CD14-positive monocyte (primary cell): ENCODE results near the gene ZNF524. TPM values are rescaled to one million over a fixed set of nuclear protein-coding genes. Genes with fewer than 3 reads are reported as not detected.
A peak's percentile ranks its signal among the peaks of the same experiment; 100 is the strongest.

Source experiments
- DNase-seq, 3 donors: peaks; one replicate each; pipeline ENCODE4 v3.0.0-alpha.2; 2011 to 2022
- H2AFZ ChIP-seq: 2 replicates; pipeline ENCODE4 v1.6.0; 2012; ENCODE audit warnings: mild to moderate bottlenecking, low read depth, low read length, inconsistent platforms; ENCODE audit not compliant: insufficient read depth, poor library complexity, severe bottlenecking
- H3K27ac ChIP-seq, 2 donors: 1 replicate in 1 of 2; 2 replicates in 1 of 2; pipeline ENCODE4 v1.5.1; 2012 to 2013; ENCODE audit warnings: low read length in 2 of 2, control low read depth in 1 of 2, inconsistent platforms in 1 of 2, low read depth in 1 of 2, mild to moderate bottlenecking in 1 of 2
- H3K27me3 ChIP-seq, 2 donors: one replicate each; pipeline versions ENCODE4 v1.6.0 to v1.6.1; 2011 to 2013; ENCODE audit warnings: low read length in 2 of 2; ENCODE audit not compliant: control insufficient read depth in 2 of 2, insufficient read depth in 2 of 2
- H3K36me3 ChIP-seq, 2 donors: replicated peaks in 1 of 2; 1 replicate in 1 of 2; 2 replicates in 1 of 2; pipeline versions ENCODE4 v1.5.1 to v1.6.1; 2012 to 2013; ENCODE audit warnings: low read length in 2 of 2, control low read depth in 1 of 2, inconsistent platforms in 1 of 2, mild to moderate bottlenecking in 1 of 2; ENCODE audit not compliant: insufficient read depth in 2 of 2, control insufficient read depth in 1 of 2
- H3K4me1 ChIP-seq, 2 donors: 1 replicate in 1 of 2; 2 replicates in 1 of 2; pipeline versions ENCODE4 v1.5.1 to v1.6.1; 2012 to 2013; ENCODE audit warnings: low read length in 2 of 2, control low read depth in 1 of 2, inconsistent platforms in 1 of 2, mild to moderate bottlenecking in 1 of 2, moderate library complexity in 1 of 2; ENCODE audit not compliant: insufficient read depth in 2 of 2, control insufficient read depth in 1 of 2
- H3K4me2 ChIP-seq: replicated peaks from 2 replicates; pipeline ENCODE3; 2012; ENCODE audit warnings: low read length, moderate library complexity, mild to moderate bottlenecking; ENCODE audit not compliant: poor library complexity, severe bottlenecking; ENCODE audit errors: extremely low read depth
- H3K4me3 ChIP-seq, 3 experiments: fragments of 200-600 bp in 1 of 3; sonication (generic) in 1 of 3; replicated peaks in 1 of 3; 1 replicate in 2 of 3; 2 replicates in 1 of 3; pipeline ENCODE4 v1.5.1; 2011 to 2013; ENCODE audit warnings: low read length in 3 of 3, mild to moderate bottlenecking in 3 of 3, control low read depth in 2 of 3, low read depth in 2 of 3, inconsistent platforms in 1 of 3, moderate library complexity in 1 of 3
- H3K79me2 ChIP-seq: 2 replicates; pipeline ENCODE4 v1.6.0; 2012; ENCODE audit warnings: mild to moderate bottlenecking, control low read depth, inconsistent platforms, low read length, moderate library complexity; ENCODE audit not compliant: insufficient read depth
- H3K9ac ChIP-seq: 2 replicates; pipeline ENCODE4 v1.6.0; 2017; ENCODE audit warnings: low read length, mild to moderate bottlenecking; ENCODE audit not compliant: insufficient read depth, poor library complexity, severe bottlenecking
- H3K9me3 ChIP-seq, 2 donors: replicated peaks in 1 of 2; 1 replicate in 1 of 2; 2 replicates in 1 of 2; pipeline versions ENCODE4 v1.5.1 to v1.6.1; 2012 to 2013; ENCODE audit warnings: low read length in 2 of 2, control low read depth in 1 of 2; ENCODE audit not compliant: control insufficient read depth in 1 of 2, insufficient read depth in 1 of 2
- H4K20me1 ChIP-seq: 2 replicates; pipeline ENCODE4 v1.6.0; 2012; ENCODE audit warnings: mild to moderate bottlenecking, low read length, control low read depth, moderate library complexity; ENCODE audit not compliant: insufficient read depth
- H3K27ac Mint-ChIP-seq, 7 donors: one replicate each; pipeline ENCODE4 v1.8.0; 2020; ENCODE audit warnings: mild to moderate bottlenecking in 7 of 7, mixed read lengths in 7 of 7, moderate library complexity in 6 of 7, inconsistent platforms in 2 of 7
- H3K27me3 Mint-ChIP-seq, 3 donors: one replicate each; pipeline ENCODE4 v1.8.0; 2021 to 2022; ENCODE audit warnings: low read depth in 3 of 3, mild to moderate bottlenecking in 3 of 3, mixed read lengths in 3 of 3, moderate library complexity in 3 of 3, inconsistent platforms in 1 of 3
- H3K36me3 Mint-ChIP-seq, 2 donors: one replicate each; pipeline ENCODE4 v1.8.0; 2020; ENCODE audit warnings: mixed read lengths in 2 of 2, inconsistent platforms in 1 of 2, mild to moderate bottlenecking in 1 of 2
- H3K4me1 Mint-ChIP-seq: one replicate; pipeline ENCODE4 v1.8.0; 2020; ENCODE audit warnings: mild to moderate bottlenecking, mixed read lengths
- H3K4me3 Mint-ChIP-seq, 2 donors: one replicate each; pipeline ENCODE4 v1.8.0; 2020; ENCODE audit warnings: mild to moderate bottlenecking in 2 of 2, mixed read lengths in 2 of 2, moderate library complexity in 1 of 2
- H3K9me3 Mint-ChIP-seq, 7 donors: one replicate each; pipeline ENCODE4 v1.8.0; 2020 to 2022; ENCODE audit warnings: mixed read lengths in 7 of 7, mild to moderate bottlenecking in 6 of 7, moderate library complexity in 6 of 7, inconsistent platforms in 2 of 7
- WGBS: methylation state at CpG from one replicate; pipeline ENCODE4 v1.1.5; 2013; ENCODE audit warnings: missing lambda C conversion rate; ENCODE audit not compliant: insufficient coverage; 5-methylcytosine and 5-hydroxymethylcytosine counted together
- intact Hi-C, 2 donors: fragments of 100-400 bp; cut with micrococcal nuclease; formaldehyde crosslinking; loops; one replicate each; pipeline versions ENCODE4 v1.15.0 to v1.15.1; 2023
- polyA plus RNA-seq, 3 donors: library from polyadenylated mRNA; depleted of rRNA in 1 of 3; unstranded in 2 of 3; stranded (reverse) in 1 of 3; fragments of 300-500 nt in 2 of 3; fragments of >200 nt in 1 of 3; fragmentation: Illumina TruSeq in 2 of 3; gene quantifications; 1 replicate in 2 of 3; 2 replicates in 1 of 3; pipeline ENCODE4 v1.2.3, GENCODE V29; 2012 to 2021
- TF ChIP-seq, protein P1 (sequence below): fragments of 200-600 bp; IDR thresholded peaks from one replicate; pipeline ENCODE4 v1.8.0; 2022; ENCODE audit warnings: antibody characterized with exemption, mild to moderate bottlenecking

Gene ZNF524
- polyA plus RNA-seq, 3 donors: 27.9 to 45.7 (median 41.8) TPM

DNA sequence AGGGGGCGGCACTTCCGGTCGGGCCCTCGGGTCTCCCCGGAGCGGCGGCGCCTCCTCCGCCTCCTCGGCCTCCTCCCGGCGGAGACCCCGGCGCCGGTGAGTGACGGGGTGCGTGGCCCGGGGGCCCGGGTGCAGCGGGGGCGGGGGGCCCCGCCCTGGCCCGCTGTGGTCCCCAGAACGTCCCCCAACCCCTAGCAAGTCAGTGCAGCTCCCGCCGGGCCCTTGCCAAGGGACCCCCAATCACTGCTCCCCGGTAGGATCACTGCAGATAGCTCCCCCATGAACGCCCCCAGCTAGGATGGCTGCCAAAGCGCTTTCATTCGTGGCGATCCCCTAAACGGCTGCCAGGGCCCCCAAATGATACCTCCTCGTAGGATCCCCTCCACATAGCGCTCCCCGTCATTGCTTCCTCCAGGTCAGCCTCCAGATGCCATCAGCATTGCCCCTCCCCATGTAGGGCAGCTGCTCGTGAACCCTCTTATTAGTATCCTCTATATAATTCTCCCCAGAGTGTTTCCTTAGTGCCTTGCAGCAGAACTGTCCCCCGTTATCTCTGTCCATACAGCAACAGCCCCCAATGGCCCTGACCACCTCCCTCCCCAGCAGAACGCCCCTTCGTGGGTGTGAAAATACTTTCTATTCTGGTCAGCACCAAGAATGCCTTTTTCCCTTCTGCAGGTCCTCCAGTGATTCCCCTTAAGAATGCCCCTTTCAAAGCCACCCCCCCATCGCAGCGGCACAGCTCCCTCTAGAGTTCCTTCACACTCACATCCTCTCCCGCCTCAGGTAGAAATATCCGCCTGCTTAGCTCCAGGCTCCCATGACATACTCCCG lies 5.8 kb downstream of the ZNF524 start, which contains the start of gene ZNF865:
Gene ZNF865 (plus strand): TSS at position 11 of the 834 bp plus-strand sequence. CDS start 7,972 bp downstream, outside the sequence.
- intact Hi-C loops: loop anchor here (2.0 to 10.0 kb wide), 4 partner anchors 15 to 201 kb away; partner anchors contain the start of genes UBE2S (in 1 of the 2), ZNF580 (in 1 of the 2) and ZNF581 (in 1 of the 2)
- H2AFZ ChIP-seq: peak within 1 kb of the TSS; percentile 65
- H3K36me3 Mint-ChIP-seq: peaks cover 27 to 45% of the 10 kb centered on the region in 2 donors

DNA sequence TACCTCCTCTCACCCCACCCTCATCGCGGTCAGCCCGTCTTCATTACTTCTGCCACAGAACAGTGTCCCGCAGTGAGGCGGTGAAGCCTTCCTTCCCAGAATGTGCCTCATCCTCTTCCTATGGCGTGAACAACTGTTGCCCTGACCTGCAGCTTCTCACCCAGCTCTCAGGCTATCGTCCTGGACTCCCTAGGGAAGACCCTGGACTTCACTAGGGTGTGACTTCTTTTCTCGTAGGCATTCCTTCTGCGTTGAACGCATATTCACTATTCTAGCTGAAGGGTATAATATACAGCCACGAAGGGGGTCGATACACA lies 6.3 kb downstream of the ZNF524 start:
- Mint-ChIP-seq H3K27ac (peak overlapping the region; percentile 78 to 97 (median 96)), H3K4me3 (peak overlapping the region; percentile 94 to 98), H3K36me3 (peaks cover 27 to 47% of the 10 kb centered on the region in 2 donors), H3K4me1 (peaks cover 67% of the 10 kb centered on the region), H3K9me3 (no peaks in the 10 kb centered on the region), H3K27me3 (no peaks in the 10 kb centered on the region)
- 31% methylated on average over 12 of the region's 12 CpGs for WGBS
- H3K27ac ChIP-seq: peak overlapping the region; percentile 76 to 85
- no peaks in the 10 kb centered on the region for H3K27me3 ChIP-seq
- H3K79me2 ChIP-seq: peaks cover 80% of the 10 kb centered on the region
- peaks cover 4 to 44% of the 10 kb centered on the region in 2 donors for H3K36me3 ChIP-seq
- peak overlapping the region; percentile 78 for H3K9ac ChIP-seq
- no peaks in the 10 kb centered on the region for H3K9me3 ChIP-seq
- intact Hi-C loops: loop anchor here (2.0 to 10.0 kb wide), 4 partner anchors 14 to 202 kb away; partner anchors contain the start of genes UBE2S (in 1 of the 2), ZNF580 (in 1 of the 2) and ZNF581 (in 1 of the 2)
- DNase-seq: no peak
- peak overlapping the region; percentile 77 for H3K4me2 ChIP-seq
- peaks cover 45% of the 10 kb centered on the region for H4K20me1 ChIP-seq
- H2AFZ ChIP-seq: peak overlapping the region; percentile 65
- TF ChIP-seq, protein P1, sequence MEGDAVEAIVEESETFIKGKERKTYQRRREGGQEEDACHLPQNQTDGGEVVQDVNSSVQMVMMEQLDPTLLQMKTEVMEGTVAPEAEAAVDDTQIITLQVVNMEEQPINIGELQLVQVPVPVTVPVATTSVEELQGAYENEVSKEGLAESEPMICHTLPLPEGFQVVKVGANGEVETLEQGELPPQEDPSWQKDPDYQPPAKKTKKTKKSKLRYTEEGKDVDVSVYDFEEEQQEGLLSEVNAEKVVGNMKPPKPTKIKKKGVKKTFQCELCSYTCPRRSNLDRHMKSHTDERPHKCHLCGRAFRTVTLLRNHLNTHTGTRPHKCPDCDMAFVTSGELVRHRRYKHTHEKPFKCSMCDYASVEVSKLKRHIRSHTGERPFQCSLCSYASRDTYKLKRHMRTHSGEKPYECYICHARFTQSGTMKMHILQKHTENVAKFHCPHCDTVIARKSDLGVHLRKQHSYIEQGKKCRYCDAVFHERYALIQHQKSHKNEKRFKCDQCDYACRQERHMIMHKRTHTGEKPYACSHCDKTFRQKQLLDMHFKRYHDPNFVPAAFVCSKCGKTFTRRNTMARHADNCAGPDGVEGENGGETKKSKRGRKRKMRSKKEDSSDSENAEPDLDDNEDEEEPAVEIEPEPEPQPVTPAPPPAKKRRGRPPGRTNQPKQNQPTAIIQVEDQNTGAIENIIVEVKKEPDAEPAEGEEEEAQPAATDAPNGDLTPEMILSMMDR: peak; percentile 23
- peak overlapping the region; percentile 81 to 92 (median 92) for H3K4me3 ChIP-seq
- peaks cover 28 to 55% of the 10 kb centered on the region in 2 donors for H3K4me1 ChIP-seq

More for the DNA sequence above, 5.8 kb downstream of the ZNF524 start, which contains the start of gene ZNF865:
- Histone ChIP-seq H3K27me3 (no peaks in the 10 kb centered on the region), H3K9ac (peak within 1 kb of the TSS; percentile 78), H3K36me3 (peaks cover 4 to 43% of the 10 kb centered on the region in 2 donors), H4K20me1 (peaks cover 41% of the 10 kb centered on the region), H3K4me3 (peak within 1 kb of the TSS; percentile 81 to 92 (median 92)), H3K4me2 (peak within 1 kb of the TSS; percentile 77), H3K79me2 (peaks cover 80% of the 10 kb centered on the region), H3K27ac (peak within 1 kb of the TSS; percentile 76 to 85), H3K4me1 (peaks cover 31 to 57% of the 10 kb centered on the region in 2 donors), H3K9me3 (no peaks in the 10 kb centered on the region)
- WGBS: 0% methylated on average over 32 of the region's 44 CpGs
- no peaks in the 10 kb centered on the region for H3K9me3 Mint-ChIP-seq
- H3K4me3 Mint-ChIP-seq: peak within 1 kb of the TSS; percentile 94 to 98
- peak; percentile 47 to 79 (median 52) for DNase-seq
- TF ChIP-seq, protein P1: peak; percentile 75
- peaks cover 66% of the 10 kb centered on the region for H3K4me1 Mint-ChIP-seq
- peak within 1 kb of the TSS; percentile 93 to 97 (median 96) for H3K27ac Mint-ChIP-seq
- H3K27me3 Mint-ChIP-seq: no peaks in the 10 kb centered on the region
